ENCODE results near the gene EML4.
"Not testable (repeated sequence)": the region's sequence is repeated elsewhere in the genome, so short reads cannot be mapped to it uniquely, and the experiment has no call there.

The EML4 gene

GRCh38 chr2:42337846-42338566 is 168.9 kb downstream of the EML4 start:
- no peak for DNase-seq

- DNase-seq: no peak
These were observed 169.5 kb downstream of the EML4 start for GRCh38 chr2:42338567-42339190.

GRCh38 chr2:42339191-42339912 is 170.2 kb downstream of the EML4 start:
- no peak for DNase-seq

- no peak for DNase-seq
These were observed 171.1 kb downstream of the EML4 start for GRCh38 chr2:42340045-42340937.

GRCh38 chr2:42340938-42341636 is 171.9 kb downstream of the EML4 start:
- DNase-seq: no peak

GRCh38 chr2:42342061-42342794 is 173.1 kb downstream of the EML4 start:
- DNase-seq: no peak

- no peak for DNase-seq
These were observed 173.7 kb downstream of the EML4 start for GRCh38 chr2:42342795-42343241.

GRCh38 chr2:42345986-42346385 is 176.8 kb downstream of the EML4 start:
- DNase-seq: no peak

- not testable (repeated sequence) for DNase-seq
These were observed 177.7 kb downstream of the EML4 start for GRCh38 chr2:42346856-42347255.

- DNase-seq: not testable (repeated sequence)
These were observed 178.4 kb downstream of the EML4 start for GRCh38 chr2:42347518-42347917.

GRCh38 chr2:42348113-42348805 is 179.1 kb downstream of the EML4 start:
- DNase-seq: no peak

- DNase-seq: no peak
These were observed 181.4 kb downstream of the EML4 start for GRCh38 chr2:42350434-42351063.

- DNase-seq: no peak
These were observed 182.7 kb downstream of the EML4 start for GRCh38 chr2:42351864-42352263.

GRCh38 chr2:42353792-42354429 is 184.8 kb downstream of the EML4 start:
- no peak for DNase-seq

GRCh38 chr2:42359304-42359964 is 190.3 kb downstream of the EML4 start:
- peak in 1 of 2 experiments; percentile 1 for DNase-seq

GRCh38 chr2:42359965-42360483 is 190.9 kb downstream of the EML4 start:
- DNase-seq: peak; percentile 61 to 62

- no peak for DNase-seq
These were observed 191.3 kb downstream of the EML4 start for GRCh38 chr2:42360493-42360889.

- DNase-seq: peak; percentile 94 to 95
These were observed 192.0 kb downstream of the EML4 start, which contains the start of gene COX7A2L for GRCh38 chr2:42360890-42361727. Gene COX7A2L (minus strand): TSS chr2:42361217. CDS start chr2:42361161, 56 bp downstream.

Measured in AML-193 (cell line).